ENCODE data around the gene RARS1. TPM values are rescaled to one million over a fixed set of nuclear protein-coding genes. Genes with fewer than 3 reads are reported as not detected.

Gene RARS1
- total RNA-seq, 3 donors from 2014 or later, result 67.7 to 106 (median 96.4) TPM

GRCh38 chr5:168467755-168468330 is 18.4 kb upstream of the RARS1 start:
- TF ChIP-seq POLR2A (IDR thresholded peaks at IDR 0.05) (no peak), POLR2AphosphoS5 (IDR thresholded peaks at IDR 0.05) (no peak), CTCF (IDR thresholded peaks at IDR 0.05) (no peak)
- no peak for DNase-seq (ENCODE audit: low spot score in 2 of 2)
- intact Hi-C loops (cut with DNase I; ENCODE audit: low total_unique reads), result no loop called here
- Histone ChIP-seq H3K36me3 (no peaks in the 10 kb centered on the region), H3K27me3 (no peaks in the 10 kb centered on the region), H3K4me1 (no peaks in the 10 kb centered on the region), H3K27ac (no peak overlapping the region), H3K4me3 (no peak overlapping the region), H3K9me3 (no peaks in the 10 kb centered on the region)

GRCh38 chr5:168468836-168469235 is 17.4 kb upstream of the RARS1 start:
- H3K9me3 ChIP-seq, result no peaks in the 10 kb centered on the region
- H3K36me3 ChIP-seq, result no peaks in the 10 kb centered on the region
- DNase-seq (ENCODE audit: low spot score in 2 of 2), result no peak
- no peak overlapping the region for H3K27ac ChIP-seq
- no peak overlapping the region for H3K4me3 ChIP-seq
- H3K27me3 ChIP-seq, result no peaks in the 10 kb centered on the region
- no peaks in the 10 kb centered on the region for H3K4me1 ChIP-seq
- TF ChIP-seq CTCF (IDR thresholded peaks at IDR 0.05) (no peak), POLR2A (IDR thresholded peaks at IDR 0.05) (no peak), POLR2AphosphoS5 (IDR thresholded peaks at IDR 0.05) (no peak)
- intact Hi-C loops (cut with DNase I; ENCODE audit: low total_unique reads), result no loop called here

GRCh38 chr5:168469816-168470215 is 16.5 kb upstream of the RARS1 start:
- Histone ChIP-seq H3K27ac (no peak overlapping the region), H3K4me1 (no peaks in the 10 kb centered on the region), H3K9me3 (no peaks in the 10 kb centered on the region), H3K4me3 (no peak overlapping the region), H3K36me3 (no peaks in the 10 kb centered on the region), H3K27me3 (no peaks in the 10 kb centered on the region)
- DNase-seq (ENCODE audit: low spot score in 2 of 2), result no peak
- intact Hi-C loops (cut with DNase I; ENCODE audit: low total_unique reads), result no loop called here
- TF ChIP-seq POLR2AphosphoS5 (IDR thresholded peaks at IDR 0.05), result no peak
- no peak for TF ChIP-seq POLR2A (IDR thresholded peaks at IDR 0.05)

- Histone ChIP-seq H3K36me3 (no peaks in the 10 kb centered on the region), H3K9me3 (no peaks in the 10 kb centered on the region), H3K4me3 (no peak overlapping the region), H3K4me1 (no peaks in the 10 kb centered on the region), H3K27ac (peak overlapping the region in 1 of 2 donors; percentile 63), H3K27me3 (no peaks in the 10 kb centered on the region)
- no peak for DNase-seq (ENCODE audit: low spot score in 2 of 2)
- TF ChIP-seq POLR2AphosphoS5 (IDR thresholded peaks at IDR 0.05), result no peak
- no peak for TF ChIP-seq POLR2A (IDR thresholded peaks at IDR 0.05)
- intact Hi-C loops (cut with DNase I; ENCODE audit: low total_unique reads), result no loop called here
Measured at GRCh38 chr5:168471785-168472184, 14.5 kb upstream of the RARS1 start.

- H3K36me3 ChIP-seq, result no peaks in the 10 kb centered on the region
- intact Hi-C loops (cut with DNase I; ENCODE audit: low total_unique reads), result no loop called here
- peak in 1 of 2 donors; percentile 22 for DNase-seq (ENCODE audit: low spot score in 2 of 2)
- H3K4me1 ChIP-seq, result no peaks in the 10 kb centered on the region
- H3K4me3 ChIP-seq, result no peak overlapping the region
- TF ChIP-seq CTCF (IDR thresholded peaks at IDR 0.05), result peak in 2 of 3 donors; percentile 22 to 23
- no peak for TF ChIP-seq POLR2AphosphoS5 (IDR thresholded peaks at IDR 0.05)
- no peaks in the 10 kb centered on the region for H3K27me3 ChIP-seq
- no peaks in the 10 kb centered on the region for H3K9me3 ChIP-seq
- H3K27ac ChIP-seq, result no peak overlapping the region
Measured at GRCh38 chr5:168472329-168472728, 13.9 kb upstream of the RARS1 start.

- Histone ChIP-seq H3K9me3 (no peaks in the 10 kb centered on the region), H3K36me3 (no peaks in the 10 kb centered on the region), H3K4me1 (no peaks in the 10 kb centered on the region), H3K27ac (no peak overlapping the region), H3K4me3 (no peak overlapping the region), H3K27me3 (no peaks in the 10 kb centered on the region)
- no peak for DNase-seq (ENCODE audit: low spot score in 2 of 2)
- intact Hi-C loops (cut with DNase I; ENCODE audit: low total_unique reads), result no loop called here
- TF ChIP-seq POLR2AphosphoS5 (IDR thresholded peaks at IDR 0.05) (no peak), CTCF (IDR thresholded peaks at IDR 0.05) (no peak), POLR2A (IDR thresholded peaks at IDR 0.05) (no peak)
Measured at GRCh38 chr5:168474319-168474718, 12.0 kb upstream of the RARS1 start.
